Adipose tissue (tissue), 3 donors: ENCODE measurements around the gene MAPK7. TPM values are rescaled to one million over a fixed set of nuclear protein-coding genes. Genes with fewer than 3 reads are reported as not detected.

ENCODE experiments used
- H3K27ac ChIP-seq: one replicate; pipeline ENCODE4 v1.5.1; 2013; ENCODE audit warnings: low read depth, low read length
- WGBS, 3 donors: extraction: QIAGEN DNeasy Blood & Tissue Kit; methylation state at CpG; one replicate each; pipeline ENCODE4 v1.1.7; 2013; 5-methylcytosine and 5-hydroxymethylcytosine counted together
- polyA plus RNA-seq, 3 donors: library from polyadenylated mRNA; stranded (reverse); fragments of 200-250 nt; gene quantifications; one replicate each; pipeline ENCODE4 v1.2.3, GENCODE V29; 2013
- donor health status: healthy with polysubstance abuse.
- donor health status: Bipolar disorder and iron deficiency.
- donor health status: healthy.

The MAPK7 gene
- polyA plus RNA-seq, 3 donors: 4.7 to 21.5 (median 12.9) TPM

GRCh38 chr17:19359856-19360255 is 18.4 kb upstream of the MAPK7 start:
- 94 to 98% (median 95%) methylated on average over 5 of the region's 5 CpGs for WGBS, 3 donors
- no peak overlapping the region for H3K27ac ChIP-seq

DNA sequence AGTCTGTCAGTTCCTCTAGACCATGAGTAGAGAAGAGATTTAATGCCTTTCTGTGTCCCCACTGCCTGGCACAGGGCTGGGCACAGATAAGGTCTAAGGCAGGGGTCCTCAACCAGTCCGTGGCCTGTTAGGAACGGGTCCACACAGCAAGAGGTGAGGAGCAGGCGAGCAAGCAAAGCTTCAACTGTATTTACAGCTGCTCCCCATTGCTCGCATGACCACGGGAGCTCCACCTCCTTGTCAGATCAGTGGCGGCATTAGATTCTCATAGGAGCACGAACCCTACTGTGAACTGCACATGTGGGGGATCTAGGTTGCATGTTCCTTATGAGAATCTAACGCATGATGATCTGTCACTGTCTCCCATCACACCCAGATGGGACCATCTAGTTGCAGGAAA is 17.5 kb upstream of the MAPK7 start:
- WGBS, 3 donors: 92% methylated on average over 8 of the region's 8 CpGs
- no peak overlapping the region for H3K27ac ChIP-seq

GRCh38 chr17:19361326-19361725 is 17.0 kb upstream of the MAPK7 start:
- WGBS, 3 donors: 67 to 84% (median 76%) methylated on average over 6 of the region's 6 CpGs
- H3K27ac ChIP-seq: no peak overlapping the region

DNA sequence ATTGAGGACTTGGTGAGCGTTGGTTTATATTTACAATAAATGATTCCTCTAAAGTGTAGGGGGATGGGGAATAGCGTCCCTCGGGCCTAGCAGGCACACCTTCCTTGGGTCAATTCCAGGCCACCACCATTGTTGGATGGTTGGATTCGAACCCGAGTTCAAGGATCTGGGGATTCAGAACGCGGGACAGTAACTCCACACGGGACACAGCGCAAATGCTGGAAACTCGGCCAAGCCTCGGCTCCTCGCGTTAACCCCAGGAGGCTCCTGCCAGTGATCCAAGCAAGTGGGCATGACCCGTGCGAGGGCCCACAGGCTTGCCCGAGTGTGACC is 16.4 kb upstream of the MAPK7 start:
- WGBS, 3 donors: 14 to 23% (median 20%) methylated on average over 16 of the region's 16 CpGs
- no peak overlapping the region for H3K27ac ChIP-seq

- H3K27ac ChIP-seq: no peak within 1 kb of the TSS
- 0 to 1% (median 1%) methylated on average over 82 to 83 of the region's 83 CpGs for WGBS, 3 donors
Observed at GRCh38 chr17:19362277-19363113, 15.8 kb upstream of the MAPK7 start, which contains the start of gene B9D1. B9D1 (minus strand) TSS chr17:19362723; CDS start chr17:19362569, 154 bp downstream.

DNA sequence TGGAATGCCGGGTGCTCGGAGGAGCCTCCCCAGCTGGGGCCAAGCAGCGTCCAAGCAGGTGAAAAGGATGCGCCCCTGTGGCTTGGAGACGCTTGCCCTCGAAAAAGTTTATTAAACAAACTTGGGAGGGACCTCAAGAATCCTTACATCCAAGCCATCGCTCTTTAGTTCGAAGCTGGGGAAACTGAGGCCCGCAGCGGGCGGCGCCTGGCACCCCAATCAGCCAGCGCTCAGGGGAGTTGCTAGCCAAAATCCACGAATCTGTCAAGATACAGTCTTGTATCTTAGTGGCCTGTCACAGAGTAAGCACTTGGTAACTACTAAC is 15.2 kb upstream of the MAPK7 start:
- no peak overlapping the region for H3K27ac ChIP-seq
- WGBS, 3 donors: 20 to 32% (median 30%) methylated on average over 14 of the region's 14 CpGs

DNA sequence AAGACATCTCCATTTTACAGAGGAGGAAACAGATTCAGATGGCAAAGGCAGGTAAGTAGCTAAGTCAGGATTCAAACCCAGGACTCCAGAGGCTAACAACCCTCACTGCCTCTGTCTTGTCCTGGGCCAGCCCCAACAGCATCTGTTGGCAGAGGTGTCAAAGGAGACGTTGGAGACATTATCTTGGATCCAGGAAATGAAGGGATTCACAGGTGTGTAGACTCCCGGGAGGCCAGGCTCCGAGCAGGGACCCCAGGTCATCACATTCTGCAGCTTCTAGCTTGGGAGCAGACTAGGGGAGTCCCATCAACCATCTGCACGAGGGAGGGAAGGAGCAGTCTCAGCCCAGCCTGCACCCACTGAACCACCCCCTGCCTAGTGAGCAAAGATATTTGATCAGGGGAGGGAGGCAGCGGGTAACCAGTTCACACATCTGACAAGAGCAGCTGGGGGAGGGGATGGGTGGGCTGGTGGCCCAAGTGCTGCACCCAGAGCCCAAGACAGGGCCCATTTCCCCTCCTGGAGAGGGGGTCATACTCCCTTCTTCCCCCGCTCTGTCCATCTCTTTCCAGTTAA is 14.8 kb upstream of the MAPK7 start:
- 57 to 60% (median 57%) methylated on average over 6 of the region's 6 CpGs for WGBS, 3 donors
- H3K27ac ChIP-seq: no peak overlapping the region

DNA sequence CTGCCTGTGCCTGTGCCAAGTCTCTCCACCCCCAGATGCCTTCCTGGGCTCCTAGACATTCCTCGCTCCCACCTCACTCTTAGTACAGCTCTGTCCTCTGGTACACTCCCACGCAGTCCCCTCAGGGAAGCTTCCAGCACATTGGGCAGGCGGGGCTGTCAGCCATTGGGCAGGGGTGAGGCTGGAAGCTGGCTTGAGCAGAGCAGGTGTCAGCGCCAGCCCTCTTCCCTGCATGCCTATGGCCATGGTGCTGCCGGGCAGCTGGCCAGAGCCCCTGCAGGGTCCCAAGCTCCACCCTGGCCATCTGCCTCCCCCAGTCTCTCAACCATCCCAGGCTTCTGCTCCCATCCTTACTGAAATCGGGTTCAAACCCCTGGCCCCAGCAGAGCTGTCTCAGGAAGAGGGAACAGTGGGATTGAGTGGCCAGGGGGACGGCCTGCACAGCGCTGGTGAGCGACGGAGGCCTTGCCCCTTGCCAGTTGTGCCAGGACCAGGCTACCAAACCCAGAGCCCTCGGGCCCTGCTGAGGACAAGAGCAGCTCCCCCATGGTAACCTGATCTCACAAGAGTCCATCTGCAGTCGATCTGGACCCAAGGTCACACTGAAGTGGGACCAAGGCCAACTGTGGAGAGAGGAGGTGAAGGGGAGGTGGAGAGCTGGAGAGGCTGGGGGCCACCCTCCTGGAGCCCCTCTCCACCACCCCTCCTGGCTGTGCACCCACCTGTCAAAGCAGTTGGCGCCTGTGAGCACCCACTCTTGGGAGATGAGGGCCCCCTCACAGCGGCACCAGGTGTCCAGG is 13.4 kb upstream of the MAPK7 start:
- H3K27ac ChIP-seq: no peak overlapping the region
- WGBS, 3 donors: 69 to 88% (median 85%) methylated on average over 14 of the region's 14 CpGs

DNA sequence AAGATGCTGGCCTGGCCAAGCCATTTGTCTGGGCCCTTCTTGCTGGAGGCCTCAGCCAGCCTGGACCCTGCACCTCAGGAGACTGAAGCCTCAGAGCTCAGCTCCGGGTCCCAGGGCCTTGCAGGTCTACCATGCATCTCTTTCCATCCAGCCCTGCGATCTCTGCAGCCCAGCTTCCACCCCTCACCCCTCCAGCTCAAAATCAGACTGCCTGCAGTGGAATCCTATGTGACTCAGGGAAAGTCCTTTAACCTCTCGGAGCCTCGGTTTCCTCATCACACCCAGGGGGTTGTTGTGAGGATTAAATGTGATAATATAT is 12.8 kb upstream of the MAPK7 start:
- no peak overlapping the region for H3K27ac ChIP-seq
- 83 to 91% (median 90%) methylated on average over 4 of the region's 4 CpGs for WGBS, 3 donors

- WGBS, 3 donors: 89 to 95% (median 91%) methylated on average over 9 of the region's 9 CpGs
- H3K27ac ChIP-seq: no peak overlapping the region
Observed at GRCh38 chr17:19365833-19366636, 12.3 kb upstream of the MAPK7 start.

DNA sequence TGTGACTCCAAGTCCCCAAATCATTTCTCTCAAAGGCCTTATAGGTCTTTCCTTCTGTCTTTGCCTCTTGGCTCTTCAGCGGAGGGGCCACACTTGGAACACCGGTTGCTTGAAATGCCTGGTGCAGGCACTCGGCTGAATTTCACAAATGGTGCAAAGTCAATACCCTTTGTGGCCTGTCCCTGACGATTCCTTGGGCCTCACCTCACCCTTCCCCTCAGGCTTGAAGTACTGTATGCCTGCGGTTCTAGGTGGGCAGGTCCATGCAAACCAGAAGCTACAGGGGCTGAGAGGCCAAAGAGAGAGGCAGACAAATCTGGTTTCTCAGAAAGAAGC is 11.7 kb upstream of the MAPK7 start:
- WGBS, 3 donors: 88 to 92% (median 90%) methylated on average over 5 of the region's 5 CpGs
- no peak overlapping the region for H3K27ac ChIP-seq

GRCh38 chr17:19368229-19368628 is 10.1 kb upstream of the MAPK7 start:
- H3K27ac ChIP-seq: no peak overlapping the region
- WGBS, 3 donors: 87 to 95% (median 90%) methylated on average over 4 of the region's 4 CpGs

GRCh38 chr17:19369107-19369778 is 9.1 kb upstream of the MAPK7 start:
- WGBS, 3 donors: 85 to 90% (median 88%) methylated on average over 16 of the region's 16 CpGs
- no peak overlapping the region for H3K27ac ChIP-seq

DNA sequence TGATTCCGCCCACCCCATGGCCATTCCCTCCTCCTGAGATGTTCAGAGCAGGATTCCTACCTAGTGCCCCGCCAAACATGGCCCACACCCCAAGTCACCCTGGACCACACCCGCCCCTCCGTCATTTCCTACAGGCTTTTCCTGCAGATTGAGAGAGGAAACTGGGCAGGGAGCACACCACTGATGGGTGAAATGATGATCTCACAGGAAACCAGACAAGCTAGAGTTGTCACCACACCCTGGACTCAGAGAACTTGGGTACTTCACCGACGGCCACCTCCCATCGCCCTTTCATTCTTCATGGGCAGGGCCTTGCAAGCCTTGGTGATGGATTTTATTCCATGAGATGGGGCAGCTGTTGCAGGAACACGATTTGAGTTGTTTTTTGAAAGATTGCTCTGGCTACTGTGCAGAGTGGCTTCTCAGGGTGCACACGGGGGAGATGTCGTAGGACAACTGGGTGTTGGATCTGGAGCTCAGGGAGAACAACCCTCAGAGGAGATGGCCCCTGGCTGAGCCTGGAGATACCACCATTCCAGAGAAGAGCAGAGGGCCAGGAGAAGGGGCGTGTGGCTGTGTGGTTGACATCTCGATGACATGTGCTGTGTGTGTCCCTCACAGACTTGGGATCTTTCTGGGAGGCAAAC is 8.3 kb upstream of the MAPK7 start:
- H3K27ac ChIP-seq: no peak overlapping the region
- 62 to 82% (median 62%) methylated on average over 12 of the region's 12 CpGs for WGBS, 3 donors

GRCh38 chr17:19370493-19370960 is 7.8 kb upstream of the MAPK7 start:
- WGBS, 3 donors: 29 to 72% (median 34%) methylated on average over 7 of the region's 7 CpGs
- H3K27ac ChIP-seq: no peak overlapping the region

DNA sequence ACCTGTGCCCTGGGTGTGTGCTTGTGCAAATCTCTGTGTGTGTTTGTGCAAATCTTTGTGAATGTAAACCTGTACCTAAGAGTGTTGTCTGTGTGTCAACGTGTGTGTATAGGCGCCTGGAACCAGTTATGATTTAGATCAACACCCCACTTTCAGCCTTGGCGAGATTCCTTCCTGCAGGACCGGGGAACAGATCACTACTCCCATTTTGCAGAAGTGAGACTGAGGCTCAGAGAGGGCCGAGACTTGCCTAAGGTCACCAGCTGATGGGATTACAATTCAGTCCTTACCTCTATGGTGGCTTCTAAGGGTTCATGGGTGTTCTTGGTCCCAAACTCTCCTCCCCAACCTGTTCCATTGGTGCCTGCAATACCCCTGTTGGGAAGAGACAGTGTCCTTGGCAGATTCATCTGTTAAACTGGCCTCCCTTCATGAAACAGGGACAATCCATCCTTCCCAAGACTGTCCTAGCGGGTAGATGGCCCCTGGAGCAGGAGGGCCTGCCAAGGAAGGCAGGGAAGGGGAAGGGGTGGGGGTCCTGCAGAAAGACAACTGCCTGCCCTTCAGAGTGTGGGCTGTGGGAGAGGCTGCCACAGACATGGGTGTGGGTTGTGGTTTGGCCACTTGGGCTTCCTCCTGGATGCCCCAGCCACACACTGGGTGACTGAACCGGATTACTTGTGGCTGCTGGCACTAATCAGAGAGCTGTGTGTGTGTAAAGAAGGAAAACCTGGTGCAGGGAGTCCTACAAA is 6.9 kb upstream of the MAPK7 start:
- no peak overlapping the region for H3K27ac ChIP-seq
- WGBS, 3 donors: 77 to 88% (median 79%) methylated on average over 7 of the region's 7 CpGs

GRCh38 chr17:19372011-19372370 is 6.3 kb upstream of the MAPK7 start:
- no peak overlapping the region for H3K27ac ChIP-seq
- 73 to 87% (median 77%) methylated on average over 9 of the region's 9 CpGs for WGBS, 3 donors
